ENCODE results near the gene TRAPPC6A.

DNA sequence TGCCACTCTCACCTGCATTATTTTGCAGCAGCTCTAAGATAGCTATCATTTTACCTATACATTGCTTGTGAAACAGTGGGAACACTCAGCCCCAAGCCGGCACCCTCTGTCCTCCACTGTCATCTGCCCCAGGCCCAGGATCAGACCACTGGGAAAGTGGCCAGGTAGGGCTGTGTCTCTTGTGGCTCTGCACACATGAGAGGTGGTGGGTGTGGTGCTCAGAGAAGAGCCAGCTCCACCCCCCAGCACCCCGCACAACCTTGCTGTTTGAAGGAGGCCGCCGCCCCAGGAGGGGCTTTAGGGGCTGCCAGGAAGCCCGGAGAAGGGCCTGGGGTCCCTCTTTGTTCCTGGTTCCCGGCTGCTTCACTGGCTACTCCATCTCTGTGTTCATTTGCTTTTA is 58.5 kb downstream of the TRAPPC6A start:
- TF ChIP-seq POLR2AphosphoS5 (IDR thresholded peaks at IDR 0.05; ENCODE audit: insufficient read depth in 1 of 2, low read depth in 1 of 2) (no peak), POLR2A (IDR thresholded peaks at IDR 0.05) (no peak)
- TF ChIP-seq, protein P1, sequence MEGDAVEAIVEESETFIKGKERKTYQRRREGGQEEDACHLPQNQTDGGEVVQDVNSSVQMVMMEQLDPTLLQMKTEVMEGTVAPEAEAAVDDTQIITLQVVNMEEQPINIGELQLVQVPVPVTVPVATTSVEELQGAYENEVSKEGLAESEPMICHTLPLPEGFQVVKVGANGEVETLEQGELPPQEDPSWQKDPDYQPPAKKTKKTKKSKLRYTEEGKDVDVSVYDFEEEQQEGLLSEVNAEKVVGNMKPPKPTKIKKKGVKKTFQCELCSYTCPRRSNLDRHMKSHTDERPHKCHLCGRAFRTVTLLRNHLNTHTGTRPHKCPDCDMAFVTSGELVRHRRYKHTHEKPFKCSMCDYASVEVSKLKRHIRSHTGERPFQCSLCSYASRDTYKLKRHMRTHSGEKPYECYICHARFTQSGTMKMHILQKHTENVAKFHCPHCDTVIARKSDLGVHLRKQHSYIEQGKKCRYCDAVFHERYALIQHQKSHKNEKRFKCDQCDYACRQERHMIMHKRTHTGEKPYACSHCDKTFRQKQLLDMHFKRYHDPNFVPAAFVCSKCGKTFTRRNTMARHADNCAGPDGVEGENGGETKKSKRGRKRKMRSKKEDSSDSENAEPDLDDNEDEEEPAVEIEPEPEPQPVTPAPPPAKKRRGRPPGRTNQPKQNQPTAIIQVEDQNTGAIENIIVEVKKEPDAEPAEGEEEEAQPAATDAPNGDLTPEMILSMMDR (IDR thresholded peaks at IDR 0.05): no peak

Data from vagina (tissue), 2 donors.